NCI-H1436 (cell line): Measurements from ENCODE around the gene DIAPH2.

Experiments used
- DNase-seq: peaks from one replicate; lab custom pipeline; 2025; lab: John Stamatoyannopoulos, UW

The DIAPH2 gene

GRCh38 chrX:97057349-97057909 is 372.8 kb downstream of the DIAPH2 start:
- peak; percentile 41 for DNase-seq

GRCh38 chrX:97060020-97060419 is 375.4 kb downstream of the DIAPH2 start:
- no peak for DNase-seq

GRCh38 chrX:97065066-97065465 is 380.4 kb downstream of the DIAPH2 start:
- no peak for DNase-seq

GRCh38 chrX:97065973-97066372 is 381.3 kb downstream of the DIAPH2 start:
- no peak for DNase-seq

GRCh38 chrX:97066381-97066780 is 381.7 kb downstream of the DIAPH2 start:
- DNase-seq: no peak

- no peak for DNase-seq
Observed at GRCh38 chrX:97070346-97070745, 385.7 kb downstream of the DIAPH2 start.

- DNase-seq: no peak
Observed at GRCh38 chrX:97074400-97074799, 389.8 kb downstream of the DIAPH2 start.

- DNase-seq: no peak
Observed at GRCh38 chrX:97089116-97089515, 404.5 kb downstream of the DIAPH2 start.

GRCh38 chrX:97096385-97096784 is 411.7 kb downstream of the DIAPH2 start:
- no peak for DNase-seq

GRCh38 chrX:97102938-97103337 is 418.3 kb downstream of the DIAPH2 start:
- DNase-seq: no peak

GRCh38 chrX:97109730-97110129 is 425.1 kb downstream of the DIAPH2 start:
- DNase-seq: no peak

GRCh38 chrX:97117572-97117971 is 432.9 kb downstream of the DIAPH2 start:
- DNase-seq: peak; percentile 32

- no peak for DNase-seq
Observed at GRCh38 chrX:97119474-97120109, 434.9 kb downstream of the DIAPH2 start.

- DNase-seq: no peak
Observed at GRCh38 chrX:97123001-97123400, 438.4 kb downstream of the DIAPH2 start.

GRCh38 chrX:97126020-97126419 is 441.4 kb downstream of the DIAPH2 start:
- no peak for DNase-seq

GRCh38 chrX:97132664-97133415 is 448.2 kb downstream of the DIAPH2 start:
- no peak for DNase-seq

- DNase-seq: no peak
Observed at GRCh38 chrX:97145934-97146333, 461.3 kb downstream of the DIAPH2 start.

- no peak for DNase-seq
Observed at GRCh38 chrX:97155816-97156215, 471.2 kb downstream of the DIAPH2 start.

- peak; percentile 18 for DNase-seq
Observed at GRCh38 chrX:97158269-97158668, 473.6 kb downstream of the DIAPH2 start.

- DNase-seq: no peak
Observed at GRCh38 chrX:97159916-97160800, 475.5 kb downstream of the DIAPH2 start.

- no peak for DNase-seq
Observed at GRCh38 chrX:97167333-97167732, 482.7 kb downstream of the DIAPH2 start.

GRCh38 chrX:97168646-97169045 is 484.0 kb downstream of the DIAPH2 start:
- no peak for DNase-seq
